GM18511 (cell line): ENCODE measurements around the gene DRG1.
"Not testable (repeated sequence)": the region's sequence is repeated elsewhere in the genome, so short reads cannot be mapped to it uniquely, and the experiment has no call there.

ENCODE experiments used
- ATAC-seq: cut with Tn5 transposase; IDR thresholded peaks from one replicate; pipeline ENCODE4 v1.9.1; 2021; ENCODE audit warnings: mild to moderate bottlenecking, moderate library complexity; ENCODE audit not compliant: unreplicated experiment

DRG1 gene

GRCh38 chr22:31441652-31442051 lies 42.2 kb downstream of the DRG1 start:
- ATAC-seq = no peak

DNA sequence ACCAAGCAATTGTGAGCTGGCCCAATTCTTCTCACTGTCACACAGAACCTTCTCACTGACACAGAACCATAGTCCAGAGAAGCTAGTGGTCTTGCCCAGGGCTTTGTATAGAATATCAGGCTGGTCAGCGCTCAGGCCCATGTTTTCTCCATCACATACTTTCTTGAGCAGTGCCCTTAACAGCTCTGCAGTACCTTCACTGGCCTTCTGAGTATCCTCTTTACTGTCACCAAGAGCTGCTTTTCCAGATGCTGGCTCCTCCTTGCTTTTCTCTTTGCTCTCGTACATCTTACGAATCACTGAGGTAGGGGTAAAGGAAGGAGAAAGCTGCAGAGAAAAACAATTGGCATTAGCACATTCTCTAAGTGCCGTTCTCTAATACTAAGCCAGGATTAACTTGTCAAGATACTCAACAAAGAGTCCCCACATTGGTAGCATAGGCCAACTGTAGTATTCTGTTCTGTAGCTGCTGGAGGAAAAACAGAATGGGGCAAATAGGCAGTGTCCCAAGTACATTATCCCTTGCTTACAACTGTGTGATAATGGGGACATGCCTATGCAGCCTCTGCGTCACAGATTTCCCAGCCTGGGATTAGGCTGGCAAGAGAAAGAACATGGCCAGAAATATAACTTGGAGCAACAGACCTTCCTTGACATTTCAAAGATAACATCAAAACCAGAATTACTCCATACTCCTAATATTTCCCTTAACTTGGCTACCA lies 43.5 kb downstream of the DRG1 start:
- ATAC-seq = no peak

DNA sequence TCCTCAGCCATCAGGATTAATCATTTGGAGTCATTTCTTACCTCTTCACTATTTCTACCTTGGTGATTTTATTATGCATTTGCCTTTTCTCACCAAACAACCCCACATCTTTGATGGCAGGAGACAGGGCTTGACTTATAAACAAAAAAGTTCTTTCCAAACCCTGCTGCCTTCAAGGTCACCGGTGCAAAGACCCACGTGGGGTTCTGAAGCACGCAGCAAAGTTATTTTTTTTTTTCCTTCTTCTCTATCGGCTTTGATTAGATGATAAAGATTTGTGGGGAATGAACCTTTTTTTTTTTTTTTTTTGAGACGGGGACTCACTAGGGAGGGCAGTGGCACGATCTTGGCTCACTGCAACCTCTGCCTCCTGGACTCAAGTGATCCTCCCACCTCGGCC lies 44.1 kb downstream of the DRG1 start:
- ATAC-seq = no peak

DNA sequence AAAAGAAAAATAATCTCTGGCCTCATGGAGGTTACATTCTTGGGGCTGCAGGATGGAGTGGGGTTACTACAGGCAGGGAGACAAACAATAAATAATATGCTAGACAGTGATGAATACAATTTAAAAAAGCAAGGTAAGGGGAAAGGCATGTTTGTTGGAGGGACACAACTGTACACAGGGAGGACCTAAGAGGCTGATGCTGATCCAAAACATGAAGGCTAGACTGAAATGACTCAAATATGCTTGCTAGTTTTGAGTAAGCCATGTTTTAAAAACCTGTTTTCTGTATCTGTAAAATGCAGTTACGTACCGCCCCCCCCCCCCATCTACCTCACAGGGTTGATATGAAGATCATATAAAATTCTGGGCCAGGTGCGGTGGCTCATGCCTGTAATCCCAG lies 46.2 kb downstream of the DRG1 start:
- no peak for ATAC-seq

DNA sequence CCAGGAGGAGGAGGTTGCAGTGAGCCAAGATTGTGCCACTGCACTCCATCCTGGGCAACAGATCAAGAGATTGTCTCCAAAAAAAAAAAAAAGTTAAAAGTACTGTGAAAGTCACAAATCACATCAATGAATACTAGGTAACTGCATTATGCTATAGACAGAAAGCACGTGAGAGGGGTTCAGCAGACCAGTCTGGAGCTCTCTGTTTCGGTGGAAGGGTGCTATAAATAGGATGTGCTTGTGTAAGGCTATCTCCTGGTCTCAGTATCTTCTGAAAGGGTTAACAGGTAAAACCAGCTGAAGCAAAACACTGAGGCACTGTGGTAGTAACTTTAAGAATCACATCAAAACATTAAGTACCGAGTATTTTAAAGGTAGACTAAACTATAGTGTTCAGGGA lies 46.8 kb downstream of the DRG1 start:
- no peak for ATAC-seq

GRCh38 chr22:31446767-31447166 lies 47.4 kb downstream of the DRG1 start:
- no peak for ATAC-seq

DNA sequence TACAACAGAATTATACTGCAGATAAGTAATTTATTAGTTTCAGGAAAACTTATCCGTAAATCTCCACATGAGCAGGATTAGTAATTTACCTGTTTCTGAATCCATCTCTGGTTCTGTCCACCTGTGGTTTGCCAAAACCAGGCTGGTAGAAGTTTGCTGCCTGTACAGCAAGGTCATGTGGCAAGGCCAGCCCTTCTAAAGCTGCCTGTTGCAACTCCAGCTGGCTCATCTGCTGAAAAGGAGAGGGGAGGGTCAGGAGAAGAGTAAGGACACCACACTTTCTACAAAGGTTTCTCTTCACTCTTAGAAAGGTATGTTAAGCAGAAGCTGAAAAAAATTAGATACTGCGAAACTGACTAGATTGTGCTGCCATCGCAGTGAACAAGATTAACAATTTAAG lies 47.9 kb downstream of the DRG1 start:
- ATAC-seq = no peak

- no peak for ATAC-seq
Measured at GRCh38 chr22:31448382-31448781, 49.0 kb downstream of the DRG1 start.

DNA sequence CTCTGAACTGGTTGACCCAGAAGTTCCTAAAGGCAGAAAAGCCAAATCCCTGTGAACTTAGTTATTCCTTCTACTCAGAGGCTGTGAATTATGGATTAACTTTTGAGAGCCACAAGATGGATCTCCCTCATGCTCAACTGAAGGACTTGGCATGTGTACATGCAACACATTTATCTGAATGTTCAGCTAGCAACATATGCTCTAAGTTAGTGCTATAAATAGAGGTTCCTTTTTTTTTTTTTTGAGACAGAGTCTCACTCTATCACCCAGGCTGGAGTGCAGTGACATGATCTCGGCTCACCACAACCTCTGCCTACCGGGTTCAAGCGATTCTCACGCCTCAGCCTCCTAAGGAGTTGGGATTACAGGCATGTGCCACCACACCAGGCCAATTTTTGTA lies 50.1 kb downstream of the DRG1 start:
- ATAC-seq = no peak

DNA sequence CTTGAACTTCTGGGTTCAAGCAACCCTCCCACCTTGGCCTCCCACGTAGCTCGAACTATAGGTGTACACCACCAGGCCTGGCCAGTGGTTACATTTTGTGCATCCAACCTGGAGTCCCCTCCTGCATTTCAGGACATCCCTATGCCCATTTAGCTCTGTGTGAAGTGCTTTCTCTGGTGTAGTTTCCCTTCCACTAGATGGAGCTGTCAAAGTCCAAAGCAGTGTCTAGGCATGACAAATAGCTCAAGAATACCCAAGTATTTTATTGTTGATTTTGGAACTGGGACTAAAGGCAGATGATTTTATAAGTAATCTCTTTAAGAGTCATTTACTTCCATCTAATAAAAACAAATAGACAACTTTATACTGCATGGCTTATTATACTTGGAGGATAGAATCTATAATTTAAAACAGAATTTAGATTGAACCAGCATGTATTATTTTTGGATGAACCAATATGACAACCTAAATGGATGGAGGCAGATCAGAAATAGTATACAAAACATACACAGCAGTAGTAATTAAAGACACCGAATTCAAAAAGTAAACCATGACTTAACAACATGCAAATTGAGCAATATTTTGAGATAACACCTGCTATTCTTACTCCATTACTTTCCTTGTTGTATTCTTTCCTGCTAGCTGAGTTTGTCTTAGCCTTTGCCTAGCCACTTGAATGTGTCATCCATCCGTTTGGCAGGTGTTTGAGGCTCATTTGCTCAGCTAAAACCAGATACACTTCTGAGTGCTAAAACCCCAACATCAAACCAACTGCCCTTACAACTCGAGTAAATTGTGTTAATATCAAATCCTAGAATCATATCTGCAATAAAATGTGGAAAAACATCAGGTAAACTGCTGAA lies 52.5 kb downstream of the DRG1 start:
- ATAC-seq = no peak

DNA sequence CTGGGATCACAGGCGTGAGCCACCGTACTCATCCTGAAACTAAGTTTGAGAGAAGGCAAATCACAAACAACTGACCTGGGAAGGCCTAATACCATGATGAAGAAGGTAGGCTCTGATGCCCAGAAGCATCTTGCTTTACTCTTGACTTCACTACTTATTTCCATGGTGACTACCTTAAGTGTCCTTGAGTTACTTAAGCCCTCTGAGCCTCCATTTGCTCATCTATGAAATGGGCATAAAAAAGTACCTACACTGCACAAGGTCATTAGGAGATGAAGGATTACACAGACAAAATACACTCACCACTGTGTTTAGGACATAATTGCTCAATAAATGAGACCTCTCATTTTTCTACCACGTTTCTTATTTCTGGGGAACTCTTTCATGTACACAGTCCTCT lies 62.3 kb downstream of the DRG1 start:
- ATAC-seq = no peak

DNA sequence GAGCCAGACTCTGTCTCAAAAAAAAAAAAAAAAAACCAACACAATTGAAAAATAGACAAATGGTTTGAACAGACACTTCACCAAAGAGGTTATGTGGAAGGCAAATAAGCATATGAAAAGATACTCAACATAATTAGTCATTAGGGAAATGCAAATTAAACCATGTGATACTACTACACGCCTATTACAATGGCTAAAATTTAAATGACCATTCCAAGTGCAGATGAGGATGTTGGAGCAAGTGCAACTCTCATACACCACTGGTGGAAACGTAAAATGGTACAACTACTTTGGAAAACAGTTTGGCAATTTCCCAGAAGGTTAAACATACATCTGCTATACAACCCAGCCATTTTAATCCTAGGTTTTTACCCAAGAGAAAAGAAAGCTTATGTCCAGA lies 65.9 kb downstream of the DRG1 start:
- no peak for ATAC-seq

GRCh38 chr22:31474743-31475142 lies 75.3 kb downstream of the DRG1 start:
- no peak for ATAC-seq

GRCh38 chr22:31475800-31476199 lies 76.4 kb downstream of the DRG1 start:
- ATAC-seq = no peak

- peak; percentile 68 for ATAC-seq
Measured at GRCh38 chr22:31477329-31477728, 77.9 kb downstream of the DRG1 start.

GRCh38 chr22:31481129-31481528 lies 81.7 kb downstream of the DRG1 start:
- no peak for ATAC-seq

GRCh38 chr22:31482470-31482869 lies 83.1 kb downstream of the DRG1 start:
- ATAC-seq = not testable (repeated sequence)
